LNCaP clone FGC (cell line): ENCODE measurements around the gene ZNF275.

Experiments used
- DNase-seq: peaks from one replicate; pipeline ENCODE4 v3.0.0-alpha.2; 2011; ENCODE audit warnings: low read depth
- H3K4me3 ChIP-seq: 2 replicates; pipeline ENCODE4 v1.5.1; 2011; ENCODE audit warnings: mild to moderate bottlenecking, low read depth, low read length, control low read depth
- CTCF ChIP-seq: IDR thresholded peaks from 2 replicates; pipeline ENCODE4 v1.5.1; 2012; ENCODE audit warnings: mild to moderate bottlenecking; ENCODE audit not compliant: control insufficient read depth, insufficient read depth; ENCODE audit errors: extremely low read depth

The ZNF275 gene

GRCh38 chrX:153365670-153366069 lies 31.7 kb downstream of the ZNF275 start:
- H3K4me3 ChIP-seq: no peak overlapping the region
- DNase-seq: no peak
- TF ChIP-seq CTCF: no peak

DNA sequence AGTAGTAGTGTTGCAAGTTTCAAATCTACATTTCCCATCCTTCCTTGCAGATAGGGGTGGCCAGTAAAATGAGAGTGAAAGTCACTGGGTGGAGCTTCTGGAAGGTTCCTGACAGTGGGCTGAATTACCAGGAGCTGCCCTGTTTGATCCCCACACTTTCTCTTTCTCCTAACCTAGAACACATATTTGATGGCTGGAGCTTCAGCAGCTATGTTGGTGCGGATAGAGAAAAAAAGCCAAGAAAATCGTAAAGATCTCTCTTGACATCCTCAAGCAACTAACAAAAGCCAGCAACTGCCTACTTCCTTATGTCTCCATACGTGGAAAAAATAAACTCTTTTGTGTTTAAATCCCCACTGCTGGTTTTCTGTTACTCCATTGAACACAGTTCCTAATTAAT lies 32.2 kb downstream of the ZNF275 start:
- TF ChIP-seq CTCF: no peak
- DNase-seq: no peak
- no peak overlapping the region for H3K4me3 ChIP-seq

DNA sequence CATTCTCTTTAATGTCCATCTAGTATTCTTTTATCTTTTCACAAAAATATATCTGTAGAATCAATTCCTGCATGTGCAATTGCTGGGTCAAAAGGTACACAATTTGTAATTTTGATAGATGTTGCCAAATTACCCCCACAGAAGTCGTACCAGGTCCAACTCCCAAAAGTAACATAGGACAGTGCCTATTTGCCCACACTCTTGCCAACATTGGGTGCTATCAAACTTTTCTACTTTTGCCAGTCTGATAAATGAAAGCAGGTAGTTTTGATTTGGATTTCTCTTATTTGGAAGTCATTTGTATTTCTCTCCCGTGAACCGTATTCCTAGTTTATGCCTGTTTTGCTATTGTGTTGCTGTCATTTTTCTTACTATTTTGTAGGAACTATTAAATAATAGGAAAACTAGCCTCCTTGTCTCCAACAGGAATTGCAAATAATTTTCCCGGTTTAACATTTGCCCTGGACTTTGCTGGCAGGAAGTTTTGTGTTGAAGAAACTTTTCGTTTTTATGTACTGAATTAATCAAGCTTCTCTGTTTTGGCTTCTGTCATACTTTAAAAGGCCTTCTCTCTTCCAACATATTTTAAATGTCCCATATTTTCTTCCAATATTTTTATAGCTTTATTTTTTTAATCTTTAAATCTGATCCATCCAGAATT lies 33.1 kb downstream of the ZNF275 start:
- no peak for DNase-seq
- H3K4me3 ChIP-seq: no peak overlapping the region
- no peak for TF ChIP-seq CTCF

DNA sequence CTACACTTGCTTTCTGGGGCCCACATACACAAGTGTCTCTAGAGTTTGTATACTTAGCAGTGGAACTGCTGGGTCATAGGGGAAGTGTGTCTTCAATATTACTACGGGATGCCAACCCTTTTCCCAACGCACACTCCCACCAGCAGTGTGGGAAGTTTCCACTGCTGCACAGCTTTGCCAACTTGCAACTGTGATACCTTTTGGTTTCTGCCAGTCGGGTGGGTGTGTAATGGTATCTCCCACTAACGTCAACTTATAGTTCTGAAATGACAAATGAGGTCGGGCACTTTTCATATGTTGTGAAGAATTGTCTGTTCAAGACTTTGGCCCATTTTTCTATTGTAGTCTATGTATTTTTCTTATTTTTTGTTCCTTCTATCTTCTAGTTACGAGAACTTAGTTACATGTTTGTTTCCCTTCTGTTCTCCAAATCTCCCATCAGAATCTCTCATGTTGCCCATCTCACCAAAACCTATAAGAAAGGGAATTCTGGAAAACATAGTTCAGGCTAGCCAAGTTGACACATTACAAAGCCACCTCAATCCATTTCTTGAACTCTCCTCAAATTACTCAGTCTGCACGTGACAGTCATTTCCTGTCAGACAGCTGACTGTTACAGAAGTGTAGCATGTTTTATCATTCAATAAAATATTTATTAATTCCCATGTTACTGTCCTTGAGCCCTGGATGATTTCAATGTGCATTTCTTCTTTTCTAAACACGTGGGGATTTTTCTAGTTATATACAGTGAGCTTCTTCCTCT lies 36.5 kb downstream of the ZNF275 start:
- no peak for DNase-seq
- no peak for TF ChIP-seq CTCF
- H3K4me3 ChIP-seq: no peak overlapping the region

GRCh38 chrX:153371256-153371655 lies 37.3 kb downstream of the ZNF275 start:
- no peak overlapping the region for H3K4me3 ChIP-seq
- DNase-seq: no peak
- TF ChIP-seq CTCF: no peak

DNA sequence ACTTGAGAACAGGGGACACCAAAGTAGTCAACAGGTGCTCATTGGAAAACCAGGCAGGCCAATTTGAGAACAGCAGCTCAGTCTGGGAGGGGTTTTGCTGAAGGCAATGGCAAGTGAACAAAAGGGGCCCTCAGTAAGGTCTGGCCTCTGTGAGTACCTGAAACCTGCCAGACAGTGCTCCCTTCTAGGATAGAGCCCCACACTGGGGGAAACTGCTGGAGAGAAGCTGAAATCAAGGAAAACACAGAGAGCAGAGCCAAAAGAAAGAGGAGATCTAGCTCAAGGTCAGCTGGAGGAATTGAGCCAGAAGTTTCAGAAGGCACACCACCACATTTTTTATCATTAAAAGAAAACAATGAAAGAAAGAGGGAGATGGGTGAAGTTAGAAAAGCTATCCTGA lies 39.0 kb downstream of the ZNF275 start:
- H3K4me3 ChIP-seq: no peak overlapping the region
- TF ChIP-seq CTCF: no peak
- no peak for DNase-seq
